Astrocyte (in vitro differentiated cells and primary cell): Measurements from ENCODE around the gene ZMYND19. TPM values are rescaled to one million over a fixed set of nuclear protein-coding genes. Genes with fewer than 3 reads are reported as not detected.

Experiments
- DNase-seq: peaks from one replicate; pipeline ENCODE4 v3.0.0-alpha.2; 2010; ENCODE audit warnings: low read depth
- FAIRE-seq: peaks from 2 replicates; lab custom pipeline; 2011; peaks lifted over from hg19 to GRCh38; lab: Jason Lieb, UNC
- H2AFZ ChIP-seq: 2 replicates; pipeline ENCODE4 v1.6.0; 2012; ENCODE audit warnings: low read depth, low read length, inconsistent platforms
- H3K27ac ChIP-seq: 2 replicates; pipeline ENCODE4 v1.5.1; 2011; ENCODE audit warnings: low read depth, low read length, inconsistent platforms
- H3K27me3 ChIP-seq: 2 replicates; pipeline ENCODE4 v1.6.0; 2011; ENCODE audit warnings: low read length, inconsistent platforms; ENCODE audit not compliant: insufficient read depth
- H3K36me3 ChIP-seq: 2 replicates; pipeline ENCODE4 v1.5.1; 2011; ENCODE audit warnings: low read length, inconsistent platforms; ENCODE audit not compliant: insufficient read depth
- H3K4me1 ChIP-seq: 2 replicates; pipeline ENCODE4 v1.5.1; 2011; ENCODE audit warnings: low read length, inconsistent platforms; ENCODE audit not compliant: insufficient read depth
- H3K4me2 ChIP-seq: 2 replicates; pipeline ENCODE4 v1.6.0; 2012; ENCODE audit warnings: low read length, inconsistent platforms
- H3K4me3 ChIP-seq: 2 replicates; pipeline ENCODE4 v1.5.1; 2011; ENCODE audit warnings: low read depth, mild to moderate bottlenecking, low read length, inconsistent platforms; ENCODE audit not compliant: insufficient read depth
- H3K79me2 ChIP-seq: 2 replicates; pipeline ENCODE4 v1.6.0; 2012; ENCODE audit warnings: mild to moderate bottlenecking, low read length, inconsistent platforms; ENCODE audit not compliant: insufficient read depth
- H3K9ac ChIP-seq: 2 replicates; pipeline ENCODE4 v1.6.0; 2012; ENCODE audit warnings: mild to moderate bottlenecking, low read length, inconsistent platforms
- H3K9me3 ChIP-seq: 2 replicates; pipeline ENCODE4 v1.5.1; 2012; ENCODE audit warnings: low read depth, mild to moderate bottlenecking, low read length, inconsistent platforms; ENCODE audit not compliant: insufficient read depth
- H4K20me1 ChIP-seq: 2 replicates; pipeline ENCODE4 v1.6.0; 2012; ENCODE audit warnings: low read length, inconsistent platforms; ENCODE audit not compliant: insufficient read depth
- H3K27ac Mint-ChIP-seq: one replicate; pipeline ENCODE4 v1.8.0; 2021; ENCODE audit warnings: mild to moderate bottlenecking, mixed read lengths; ENCODE audit not compliant: unreplicated experiment
- H3K27me3 Mint-ChIP-seq: one replicate; pipeline ENCODE4 v1.8.0; 2021; ENCODE audit warnings: low read depth, mixed read lengths; ENCODE audit not compliant: unreplicated experiment
- H3K36me3 Mint-ChIP-seq: one replicate; pipeline ENCODE4 v1.8.0; 2021; ENCODE audit warnings: low read depth, mixed read lengths; ENCODE audit not compliant: unreplicated experiment
- H3K4me1 Mint-ChIP-seq: one replicate; pipeline ENCODE4 v1.8.0; 2021; ENCODE audit warnings: low read depth, mixed read lengths; ENCODE audit not compliant: unreplicated experiment
- H3K4me3 Mint-ChIP-seq: one replicate; pipeline ENCODE4 v1.8.0; 2021; ENCODE audit warnings: mild to moderate bottlenecking, moderate library complexity, mixed read lengths; ENCODE audit not compliant: unreplicated experiment
- H3K9me3 Mint-ChIP-seq: one replicate; pipeline ENCODE4 v1.8.0; 2021; ENCODE audit warnings: mild to moderate bottlenecking, mixed read lengths; ENCODE audit not compliant: unreplicated experiment
- EZH2 ChIP-seq: IDR thresholded peaks from 2 replicates; pipeline ENCODE4 v1.6.1; 2012; ENCODE audit warnings: mild to moderate bottlenecking, low read length, inconsistent platforms; ENCODE audit not compliant: insufficient read depth
- total RNA-seq: library from RNA; stranded (reverse); gene quantifications from 2 replicates; pipeline ENCODE4 v1.2.1, GENCODE V29; 2021
- TF ChIP-seq, protein P1 (sequence below): IDR thresholded peaks from 2 replicates; pipeline ENCODE4 v1.5.1; 2011; ENCODE audit warnings: low read depth, mild to moderate bottlenecking, inconsistent platforms, low read length, moderate library complexity; ENCODE audit not compliant: insufficient read depth

Gene ZMYND19
- total RNA-seq, 1 donor from 2014 or later, result 34.0 TPM

DNA sequence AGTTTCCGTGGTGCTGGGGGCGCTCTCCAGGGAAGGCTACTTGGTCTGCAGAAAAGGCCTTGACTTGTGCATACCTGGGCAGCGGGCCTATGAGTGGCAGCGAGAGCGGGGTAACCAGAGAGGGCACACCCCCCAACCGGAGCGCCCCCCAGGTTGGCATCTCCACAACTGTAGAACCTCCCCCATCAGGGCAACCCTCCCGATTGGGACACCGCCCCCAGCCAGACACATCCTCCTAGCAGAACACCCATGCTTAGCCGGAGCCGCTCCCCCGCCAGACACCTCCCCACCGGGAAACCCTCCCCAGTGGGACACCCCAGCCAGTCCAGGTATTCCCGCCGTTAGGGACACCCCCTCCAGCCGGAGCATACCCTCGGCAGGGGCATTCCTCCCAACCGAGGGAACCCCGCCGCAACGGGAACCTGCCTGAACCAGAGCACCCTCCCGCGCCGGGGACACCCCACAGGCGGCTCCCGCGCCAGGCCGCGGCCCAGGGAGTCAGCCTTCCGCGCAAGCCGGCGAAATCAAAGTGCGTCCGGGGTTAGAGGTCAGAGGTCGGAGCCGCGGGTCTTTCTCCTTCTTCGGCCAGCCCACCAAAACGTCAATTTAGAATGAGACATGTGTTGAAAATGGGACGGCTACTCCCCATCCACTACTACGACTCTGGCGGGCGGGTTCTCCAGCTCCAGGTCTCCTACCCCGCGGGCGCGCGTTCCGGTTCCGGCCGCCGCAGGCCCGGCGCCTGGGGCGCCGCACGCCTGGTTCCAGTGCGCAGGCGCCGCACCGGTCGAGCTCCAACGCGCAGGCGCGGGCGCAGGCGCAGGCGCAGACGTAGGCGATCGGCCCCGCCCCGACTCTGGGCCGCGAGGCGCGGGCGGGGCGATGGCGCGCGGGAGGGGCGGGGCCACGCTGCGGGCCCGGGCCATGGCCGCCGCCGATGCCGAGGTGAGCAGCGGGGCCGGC, 28.1 kb upstream of the ZMYND19 start, which contains the start of gene EHMT1:
Gene EHMT1 (plus strand): TSS at position 901 of the 963 bp plus-strand sequence. CDS start 24 bp downstream, at position 925.
- peaks cover 5% of the 10 kb centered on the region for H3K36me3 Mint-ChIP-seq
- Histone ChIP-seq H3K9me3 (no peaks in the 10 kb centered on the region), H3K9ac (peak within 1 kb of the TSS; percentile 99), H3K4me3 (peak within 1 kb of the TSS; percentile 98), H3K4me1 (peaks cover 21% of the 10 kb centered on the region), H4K20me1 (peaks cover 43% of the 10 kb centered on the region), H3K27ac (peak within 1 kb of the TSS; percentile 92), H3K79me2 (peaks cover 76% of the 10 kb centered on the region), H3K4me2 (peak within 1 kb of the TSS; percentile 99), H3K36me3 (peaks cover 2% of the 10 kb centered on the region), H2AFZ (peak within 1 kb of the TSS; percentile 86), H3K27me3 (no peaks in the 10 kb centered on the region)
- DNase-seq (peak; percentile 27), FAIRE-seq (no peak)
- H3K27ac Mint-ChIP-seq, result peak within 1 kb of the TSS; percentile 87
- TF ChIP-seq EZH2, result no peak
- TF ChIP-seq, protein P1, sequence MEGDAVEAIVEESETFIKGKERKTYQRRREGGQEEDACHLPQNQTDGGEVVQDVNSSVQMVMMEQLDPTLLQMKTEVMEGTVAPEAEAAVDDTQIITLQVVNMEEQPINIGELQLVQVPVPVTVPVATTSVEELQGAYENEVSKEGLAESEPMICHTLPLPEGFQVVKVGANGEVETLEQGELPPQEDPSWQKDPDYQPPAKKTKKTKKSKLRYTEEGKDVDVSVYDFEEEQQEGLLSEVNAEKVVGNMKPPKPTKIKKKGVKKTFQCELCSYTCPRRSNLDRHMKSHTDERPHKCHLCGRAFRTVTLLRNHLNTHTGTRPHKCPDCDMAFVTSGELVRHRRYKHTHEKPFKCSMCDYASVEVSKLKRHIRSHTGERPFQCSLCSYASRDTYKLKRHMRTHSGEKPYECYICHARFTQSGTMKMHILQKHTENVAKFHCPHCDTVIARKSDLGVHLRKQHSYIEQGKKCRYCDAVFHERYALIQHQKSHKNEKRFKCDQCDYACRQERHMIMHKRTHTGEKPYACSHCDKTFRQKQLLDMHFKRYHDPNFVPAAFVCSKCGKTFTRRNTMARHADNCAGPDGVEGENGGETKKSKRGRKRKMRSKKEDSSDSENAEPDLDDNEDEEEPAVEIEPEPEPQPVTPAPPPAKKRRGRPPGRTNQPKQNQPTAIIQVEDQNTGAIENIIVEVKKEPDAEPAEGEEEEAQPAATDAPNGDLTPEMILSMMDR, result no peak
- H3K4me1 Mint-ChIP-seq, result peaks cover 29% of the 10 kb centered on the region
- peak within 1 kb of the TSS; percentile 94 for H3K4me3 Mint-ChIP-seq
- H3K27me3 Mint-ChIP-seq, result no peaks in the 10 kb centered on the region
- no peaks in the 10 kb centered on the region for H3K9me3 Mint-ChIP-seq

DNA sequence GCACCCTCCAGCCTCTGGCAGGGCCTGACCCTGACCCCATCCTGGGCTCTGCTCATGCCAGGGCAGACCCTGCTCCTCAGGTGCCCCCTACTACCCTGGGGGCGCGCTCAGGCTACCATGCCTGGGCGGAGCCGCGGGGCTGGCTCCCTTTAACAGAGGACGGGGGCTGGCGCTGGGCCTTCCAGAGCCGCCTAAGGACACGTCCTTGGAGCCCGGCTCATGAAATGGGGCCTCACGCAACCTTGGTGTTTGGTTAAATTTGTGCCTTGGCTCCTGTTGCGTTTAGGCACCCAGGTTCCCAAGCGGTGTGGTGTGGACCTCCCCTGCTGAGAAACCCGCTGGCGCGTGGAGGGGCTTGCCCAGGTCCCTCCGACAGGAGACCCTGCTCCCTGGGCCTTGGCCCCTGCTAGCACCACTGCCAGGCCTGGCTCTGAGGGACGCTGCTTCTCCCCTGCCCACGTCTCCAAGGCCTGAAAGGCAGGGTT, 25.1 kb upstream of the ZMYND19 start:
- Histone ChIP-seq H3K9me3 (no peaks in the 10 kb centered on the region), H3K4me1 (peaks cover 27% of the 10 kb centered on the region), H3K79me2 (peaks cover 46% of the 10 kb centered on the region), H3K36me3 (peaks cover 2% of the 10 kb centered on the region), H3K4me2 (no peak overlapping the region), H3K27me3 (no peaks in the 10 kb centered on the region), H4K20me1 (peaks cover 17% of the 10 kb centered on the region), H3K27ac (no peak overlapping the region), H2AFZ (no peak overlapping the region), H3K4me3 (no peak overlapping the region), H3K9ac (no peak overlapping the region)
- TF ChIP-seq, protein P1, result no peak
- TF ChIP-seq EZH2, result no peak
- H3K4me3 Mint-ChIP-seq, result no peak overlapping the region
- FAIRE-seq (no peak), DNase-seq (no peak)
- peaks cover 2% of the 10 kb centered on the region for H3K36me3 Mint-ChIP-seq
- no peaks in the 10 kb centered on the region for H3K27me3 Mint-ChIP-seq
- peaks cover 28% of the 10 kb centered on the region for H3K4me1 Mint-ChIP-seq
- no peaks in the 10 kb centered on the region for H3K9me3 Mint-ChIP-seq
- H3K27ac Mint-ChIP-seq, result no peak overlapping the region
